ENCODE data around the gene LDLRAD4. TPM values are rescaled to one million over a fixed set of nuclear protein-coding genes. Genes with fewer than 3 reads are reported as not detected.
"Not testable (repeated sequence)": the region's sequence is repeated elsewhere in the genome, so short reads cannot be mapped to it uniquely, and the experiment has no call there.

The LDLRAD4 gene
- total RNA-seq, 1 experiment from 2014 or later: 15.5 TPM

- in situ Hi-C loops (cut with HindIII; ENCODE audit: low pct_unique_long_range_greater_than_20kb, low sequenced_read_pairs): no loop called here
- DNase-seq (ENCODE audit: low read depth, low spot score): no peak
Observed at GRCh38 chr18:13487237-13487636, 268.7 kb downstream of the LDLRAD4 start.

- no peak for DNase-seq (ENCODE audit: low read depth, low spot score)
- in situ Hi-C loops (cut with HindIII; ENCODE audit: low pct_unique_long_range_greater_than_20kb, low sequenced_read_pairs): no loop called here
Observed at GRCh38 chr18:13488281-13488929, 269.8 kb downstream of the LDLRAD4 start.

- in situ Hi-C loops (cut with HindIII; ENCODE audit: low pct_unique_long_range_greater_than_20kb, low sequenced_read_pairs); DNase-seq (ENCODE audit: low read depth, low spot score): not testable (repeated sequence)
Observed at GRCh38 chr18:13489303-13489702, 270.7 kb downstream of the LDLRAD4 start.

GRCh38 chr18:13491138-13491537 is 272.6 kb downstream of the LDLRAD4 start:
- in situ Hi-C loops (cut with HindIII; ENCODE audit: low pct_unique_long_range_greater_than_20kb, low sequenced_read_pairs): no loop called here

GRCh38 chr18:13492314-13492713 is 273.8 kb downstream of the LDLRAD4 start:
- no peak for DNase-seq (ENCODE audit: low read depth, low spot score)
- in situ Hi-C loops (cut with HindIII; ENCODE audit: low pct_unique_long_range_greater_than_20kb, low sequenced_read_pairs): no loop called here

More at GRCh38 chr18:13491138-13491537, 272.6 kb downstream of the LDLRAD4 start:
- no peak for DNase-seq (ENCODE audit: low read depth, low spot score)

- in situ Hi-C loops (cut with HindIII; ENCODE audit: low pct_unique_long_range_greater_than_20kb, low sequenced_read_pairs): no loop called here
- DNase-seq (ENCODE audit: low read depth, low spot score): no peak
Observed at GRCh38 chr18:13493079-13493478, 274.5 kb downstream of the LDLRAD4 start.

- in situ Hi-C loops (cut with HindIII; ENCODE audit: low pct_unique_long_range_greater_than_20kb, low sequenced_read_pairs): no loop called here
- DNase-seq (ENCODE audit: low read depth, low spot score): no peak
Observed at GRCh38 chr18:13493725-13494124, 275.2 kb downstream of the LDLRAD4 start.

- DNase-seq (ENCODE audit: low read depth, low spot score): no peak
- in situ Hi-C loops (cut with HindIII; ENCODE audit: low pct_unique_long_range_greater_than_20kb, low sequenced_read_pairs): no loop called here
Observed at GRCh38 chr18:13494871-13495445, 276.4 kb downstream of the LDLRAD4 start.

GRCh38 chr18:13495961-13496360 is 277.4 kb downstream of the LDLRAD4 start:
- DNase-seq (ENCODE audit: low read depth, low spot score): no peak
- in situ Hi-C loops (cut with HindIII; ENCODE audit: low pct_unique_long_range_greater_than_20kb, low sequenced_read_pairs): no loop called here

- in situ Hi-C loops (cut with HindIII; ENCODE audit: low pct_unique_long_range_greater_than_20kb, low sequenced_read_pairs): no loop called here
- no peak for DNase-seq (ENCODE audit: low read depth, low spot score)
Observed at GRCh38 chr18:13496691-13497281, 278.2 kb downstream of the LDLRAD4 start.

- in situ Hi-C loops (cut with HindIII; ENCODE audit: low pct_unique_long_range_greater_than_20kb, low sequenced_read_pairs): no loop called here
Observed at GRCh38 chr18:13499803-13500202, 281.2 kb downstream of the LDLRAD4 start.

GRCh38 chr18:13500227-13500865 is 281.8 kb downstream of the LDLRAD4 start:
- DNase-seq (ENCODE audit: low read depth, low spot score): no peak
- in situ Hi-C loops (cut with HindIII; ENCODE audit: low pct_unique_long_range_greater_than_20kb, low sequenced_read_pairs): no loop called here

More at GRCh38 chr18:13499803-13500202, 281.2 kb downstream of the LDLRAD4 start:
- no peak for DNase-seq (ENCODE audit: low read depth, low spot score)

GRCh38 chr18:13500869-13501542 is 282.4 kb downstream of the LDLRAD4 start:
- in situ Hi-C loops (cut with HindIII; ENCODE audit: low pct_unique_long_range_greater_than_20kb, low sequenced_read_pairs): no loop called here
- no peak for DNase-seq (ENCODE audit: low read depth, low spot score)

- no peak for DNase-seq (ENCODE audit: low read depth, low spot score)
- in situ Hi-C loops (cut with HindIII; ENCODE audit: low pct_unique_long_range_greater_than_20kb, low sequenced_read_pairs): no loop called here
Observed at GRCh38 chr18:13501543-13501887, 283.0 kb downstream of the LDLRAD4 start.

GRCh38 chr18:13501891-13502290 is 283.3 kb downstream of the LDLRAD4 start:
- DNase-seq (ENCODE audit: low read depth, low spot score): no peak
- in situ Hi-C loops (cut with HindIII; ENCODE audit: low pct_unique_long_range_greater_than_20kb, low sequenced_read_pairs): no loop called here

- no peak for DNase-seq (ENCODE audit: low read depth, low spot score)
- in situ Hi-C loops (cut with HindIII; ENCODE audit: low pct_unique_long_range_greater_than_20kb, low sequenced_read_pairs): no loop called here
Observed at GRCh38 chr18:13502585-13502984, 284.0 kb downstream of the LDLRAD4 start.

- no peak for DNase-seq (ENCODE audit: low read depth, low spot score)
- in situ Hi-C loops (cut with HindIII; ENCODE audit: low pct_unique_long_range_greater_than_20kb, low sequenced_read_pairs): no loop called here
Observed at GRCh38 chr18:13503836-13504235, 285.3 kb downstream of the LDLRAD4 start.

- in situ Hi-C loops (cut with HindIII; ENCODE audit: low pct_unique_long_range_greater_than_20kb, low sequenced_read_pairs): no loop called here
- DNase-seq (ENCODE audit: low read depth, low spot score): no peak
Observed at GRCh38 chr18:13505780-13506345, 287.3 kb downstream of the LDLRAD4 start.

Data from SK-MEL-5 (cell line).